Fibroblast of lung (primary cell): ENCODE measurements around the gene CMYA5. TPM values are rescaled to one million over a fixed set of nuclear protein-coding genes. Genes with fewer than 3 reads are reported as not detected.

Experiments
- DNase-seq, 2 donors: peaks; one replicate each; pipeline versions ENCODE4 v3.0.0 to v3.0.0-alpha.2; 2010; ENCODE audit warnings: low read depth in 2 of 2
- H2AFZ ChIP-seq: 2 replicates; pipeline ENCODE4 v1.5.1; 2012; ENCODE audit warnings: low read length, control low read depth, inconsistent platforms
- H3K27ac ChIP-seq: 2 replicates; pipeline ENCODE4 v1.5.1; 2011; ENCODE audit warnings: low read length, control low read depth; ENCODE audit not compliant: insufficient read depth
- H3K27me3 ChIP-seq: 2 replicates; pipeline ENCODE4 v1.5.1; 2011; ENCODE audit warnings: mild to moderate bottlenecking, low read length; ENCODE audit not compliant: control insufficient read depth, insufficient read depth
- H3K36me3 ChIP-seq: 2 replicates; pipeline ENCODE4 v1.5.1; 2011; ENCODE audit warnings: low read length; ENCODE audit not compliant: control insufficient read depth, insufficient read depth
- H3K4me1 ChIP-seq: 2 replicates; pipeline ENCODE4 v1.5.1; 2011; ENCODE audit warnings: low read length; ENCODE audit not compliant: control insufficient read depth, insufficient read depth; ENCODE audit errors: extremely low read depth
- H3K4me2 ChIP-seq: 2 replicates; pipeline ENCODE4 v1.5.1; 2011; ENCODE audit warnings: low read length, control low read depth; ENCODE audit not compliant: insufficient read depth; ENCODE audit errors: extremely low read depth
- H3K4me3 ChIP-seq, 4 experiments: fragments of 200-600 bp in 1 of 4; sonication (generic) in 1 of 4; replicated peaks in 1 of 4; 2 replicates each; pipeline ENCODE4 v1.5.1; 2011 to 2016; ENCODE audit warnings: low read length in 4 of 4, low read depth in 3 of 4, mild to moderate bottlenecking in 3 of 4, control low read depth in 2 of 4, inconsistent platforms in 1 of 4, mixed read lengths in 1 of 4; ENCODE audit not compliant: insufficient read depth in 1 of 4; ENCODE audit errors: control extremely low read depth in 1 of 4
- H3K79me2 ChIP-seq: 2 replicates; pipeline ENCODE4 v1.5.1; 2012; ENCODE audit warnings: mild to moderate bottlenecking, low read length, inconsistent platforms; ENCODE audit not compliant: control insufficient read depth, insufficient read depth
- H3K9ac ChIP-seq: 2 replicates; pipeline ENCODE4 v1.5.1; 2011; ENCODE audit warnings: mild to moderate bottlenecking, low read length, control low read depth; ENCODE audit not compliant: insufficient read depth
- H3K9me3 ChIP-seq: 2 replicates; pipeline ENCODE4 v1.5.1; 2012; ENCODE audit warnings: low read depth, low read length; ENCODE audit not compliant: control insufficient read depth, insufficient read depth
- H4K20me1 ChIP-seq: 2 replicates; pipeline ENCODE4 v1.5.1; 2011; ENCODE audit warnings: low read length; ENCODE audit not compliant: control insufficient read depth, insufficient read depth; ENCODE audit errors: extremely low read depth
- CTCF ChIP-seq, 2 donors: IDR thresholded peaks in 1 of 2; conservative IDR thresholded peaks in 1 of 2; 1 replicate in 1 of 2; 2 replicates in 1 of 2; pipeline ENCODE4 v1.5.1; 2011 to 2012; ENCODE audit warnings: low read length in 2 of 2, control low read depth in 1 of 2, inconsistent platforms in 1 of 2, low read depth in 1 of 2, mild to moderate bottlenecking in 1 of 2
- EZH2 ChIP-seq: IDR thresholded peaks from 2 replicates; pipeline ENCODE4 v1.5.1; 2012; ENCODE audit warnings: low read length, control low read depth, mild to moderate bottlenecking; ENCODE audit errors: missing control alignments
- polyA plus RNA-seq, 2 donors: library from polyadenylated mRNA; depleted of rRNA in 1 of 2; stranded (reverse) in 1 of 2; unstranded in 1 of 2; fragments of >200 nt; gene quantifications; 2 replicates each; pipeline ENCODE4 v1.2.1, GENCODE V29; 2011 to 2012; ENCODE audit warnings: missing spikeins in 1 of 2
- total RNA-seq: library from RNA; depleted of rRNA; stranded (reverse); fragments of >200 nt; gene quantifications from 2 replicates; pipeline ENCODE4 v1.2.1, GENCODE V29; 2014

The CMYA5 gene
- total and polyA plus RNA-seq, 2 donors (not counting 1 experiment from before 2014, with no cell fraction given), result 2.0 to 7.8 TPM

GRCh38 chr5:79746642-79747569 is 57.3 kb downstream of the CMYA5 start:
- TF ChIP-seq CTCF (conservative IDR thresholded peaks at IDR 0.05 in 1 of 2, IDR thresholded peaks at IDR 0.05 in 1 of 2; ENCODE audit: low read depth in 1 of 2, low read length in 2 of 2), result no peak
- TF ChIP-seq EZH2, result no peak
- no peak overlapping the region for H3K27ac ChIP-seq
- H3K9me3 ChIP-seq, result no peaks in the 10 kb centered on the region
- H4K20me1 ChIP-seq, result no peaks in the 10 kb centered on the region
- H3K4me2 ChIP-seq, result no peak overlapping the region
- DNase-seq, result no peak
- H3K4me1 ChIP-seq, result no peaks in the 10 kb centered on the region
- H3K9ac ChIP-seq, result no peak overlapping the region
- no peaks in the 10 kb centered on the region for H3K79me2 ChIP-seq
- H3K27me3 ChIP-seq, result no peaks in the 10 kb centered on the region
- H2AFZ ChIP-seq, result no peak overlapping the region
- H3K4me3 ChIP-seq, result no peak overlapping the region
- no peaks in the 10 kb centered on the region for H3K36me3 ChIP-seq

GRCh38 chr5:79750611-79751510 is 61.2 kb downstream of the CMYA5 start:
- Histone ChIP-seq H3K4me3 (no peak overlapping the region), H3K27ac (no peak overlapping the region), H3K36me3 (no peaks in the 10 kb centered on the region), H3K4me2 (no peak overlapping the region), H3K9ac (no peak overlapping the region), H3K79me2 (no peaks in the 10 kb centered on the region), H3K9me3 (no peaks in the 10 kb centered on the region), H3K27me3 (no peaks in the 10 kb centered on the region), H2AFZ (no peak overlapping the region), H4K20me1 (no peaks in the 10 kb centered on the region), H3K4me1 (no peaks in the 10 kb centered on the region)
- DNase-seq, result no peak
- TF ChIP-seq EZH2 (no peak), CTCF (conservative IDR thresholded peaks at IDR 0.05 in 1 of 2, IDR thresholded peaks at IDR 0.05 in 1 of 2; ENCODE audit: low read depth in 1 of 2, low read length in 2 of 2) (no peak)

- H3K9me3 ChIP-seq, result no peaks in the 10 kb centered on the region
- no peaks in the 10 kb centered on the region for H3K4me1 ChIP-seq
- H4K20me1 ChIP-seq, result no peaks in the 10 kb centered on the region
- no peak overlapping the region for H3K27ac ChIP-seq
- H3K4me2 ChIP-seq, result no peak overlapping the region
- H3K9ac ChIP-seq, result no peak overlapping the region
- no peaks in the 10 kb centered on the region for H3K79me2 ChIP-seq
- no peak for DNase-seq
- no peak for TF ChIP-seq EZH2
- no peak for TF ChIP-seq CTCF (conservative IDR thresholded peaks at IDR 0.05 in 1 of 2, IDR thresholded peaks at IDR 0.05 in 1 of 2; ENCODE audit: low read depth in 1 of 2, low read length in 2 of 2)
- H3K4me3 ChIP-seq, result no peak overlapping the region
- no peaks in the 10 kb centered on the region for H3K36me3 ChIP-seq
- no peaks in the 10 kb centered on the region for H3K27me3 ChIP-seq
- H2AFZ ChIP-seq, result no peak overlapping the region
These were observed 63.5 kb downstream of the CMYA5 start for GRCh38 chr5:79753092-79753491.
